Pancreas (tissue), 10 donors: ENCODE data around the gene PDGFA. TPM values are rescaled to one million over a fixed set of nuclear protein-coding genes. Genes with fewer than 3 reads are reported as not detected.

Experiments
- ATAC-seq, 4 donors: fragments of 200-7000 bp; cut with Tn5 transposase; one replicate each; pipeline versions ENCODE4 v1.8.0 to v1.9.1; 2020; ENCODE audit warnings: mild to moderate bottlenecking in 4 of 4, moderate library complexity in 4 of 4
- DNase-seq, 6 donors: peaks; one replicate each; pipeline ENCODE4 v3.0.0-alpha.2; 2020
- FAIRE-seq: peaks from 2 replicates; lab custom pipeline; 2012; peaks lifted over from hg19 to GRCh38; lab: Jason Lieb, UNC
- H3K27ac ChIP-seq, 4 donors: fragments of 200-600 bp; sonication (generic); 1 replicate in 3 of 4; 2 replicates in 1 of 4; pipeline versions ENCODE4 v1.5.0 to v1.8.0; 2020
- H3K27me3 ChIP-seq, 4 donors: fragments of 200-600 bp; one replicate each; pipeline ENCODE4 v1.8.0; 2021
- H3K36me3 ChIP-seq, 3 donors: fragments of 200-600 bp; sonication (generic) in 1 of 3; one replicate each; pipeline versions ENCODE4 v1.5.0 to v1.8.0; 2020 to 2021
- H3K4me1 ChIP-seq, 3 donors: fragments of 200-600 bp; one replicate each; pipeline ENCODE4 v1.8.0; 2021
- H3K4me3 ChIP-seq, 4 donors: fragments of 200-600 bp; sonication (generic) in 2 of 4; one replicate each; pipeline versions ENCODE4 v1.5.0 to v1.8.0; 2020 to 2021
- H3K9me3 ChIP-seq, 4 donors: fragments of 200-600 bp; one replicate each; pipeline ENCODE4 v1.8.0; 2021
- CTCF ChIP-seq, 4 donors: fragments of 200-600 bp; sonication (generic) in 3 of 4; IDR thresholded peaks; one replicate each; pipeline versions ENCODE4 v1.5.0 to v1.8.0; 2021; ENCODE audit warnings: antibody characterized with exemption in 4 of 4
- WGBS, 2 donors: extraction: QIAGEN DNeasy Blood & Tissue Kit; methylation state at CpG; one replicate each; pipeline ENCODE4 v1.1.7; 2013; 5-methylcytosine and 5-hydroxymethylcytosine counted together
- intact Hi-C, 3 donors: fragments of 100-400 bp; cut with DNase I; formaldehyde crosslinking; loops; one replicate each; pipeline versions ENCODE4 v1.11.1 to v1.14.2; 2022
- polyA plus RNA-seq, 2 donors: library from polyadenylated mRNA; stranded (reverse); fragments of 200-250 nt; gene quantifications; one replicate each; pipeline ENCODE4 v1.2.3, GENCODE V29; 2013
- total RNA-seq, 6 donors: library from RNA; stranded (reverse); fragmentation: NEBNext Ultra II Directional in 4 of 6; extraction: Animal tissue kit (Norgen Biotek cat#: 25700) in 4 of 6; gene quantifications; one replicate each; pipeline versions ENCODE4 v1.2.1 to v1.2.4, GENCODE V29; 2021 to 2023
- donor health status: healthy with polysubstance abuse.
- donor health status: DM: no; HTN: no; CAD: no; lungs with moderate emphysema.
- donor health status: DM: no; HTN: no; CAD: no.
- donor health status: control.
- donor health status: control.
- donor health status: Bipolar disorder and iron deficiency.
- donor health status: DM: yes; HTN: yes; CAD: no.
- donor health status: DM: no; HTN: no; CAD: no.
- donor health status: DM: no; HTN: no; CAD: no.
- donor health status: DM: yes; HTN: yes; CAD: no.

The PDGFA gene
- total and polyA plus RNA-seq, 8 donors, result 53.3 to 175 (median 65.6) TPM

GRCh38 chr7:496528-497295, 22.9 kb downstream of the PDGFA start:
- no peaks in the 10 kb centered on the region for H3K9me3 ChIP-seq
- no peak overlapping the region for H3K4me3 ChIP-seq
- peak in 5 of 6 donors; percentile 50 to 75 (median 53) for DNase-seq
- peaks cover 0 to 8% (median 4%) of the 10 kb centered on the region in 3 donors for H3K4me1 ChIP-seq
- intact Hi-C loops, result loop anchor here in 1 of 3 donors (10.0 kb wide), 1 partner anchor 132 kb away; no protein-coding TSS in a partner anchor
- peaks cover 0 to 47% (median 14%) of the 10 kb centered on the region in 3 donors for H3K36me3 ChIP-seq
- no peak for TF ChIP-seq CTCF (IDR thresholded peaks at IDR 0.05)
- peak in 2 of 4 donors; percentile 12 to 40 for ATAC-seq
- WGBS, 2 donors, result 82 to 85% methylated on average over 24 of the region's 24 CpGs
- FAIRE-seq, result no peak
- no peaks in the 10 kb centered on the region for H3K27me3 ChIP-seq
- no peak overlapping the region for H3K27ac ChIP-seq

GRCh38 chr7:495761-496321, 23.8 kb downstream of the PDGFA start:
- Histone ChIP-seq H3K27me3 (no peaks in the 10 kb centered on the region), H3K27ac (peak overlapping the region in 1 of 4 donors; percentile 12), H3K36me3 (peaks cover 0 to 38% (median 12%) of the 10 kb centered on the region in 3 donors), H3K9me3 (no peaks in the 10 kb centered on the region), H3K4me1 (peaks cover 0 to 8% (median 0%) of the 10 kb centered on the region in 3 donors), H3K4me3 (no peak overlapping the region)
- WGBS, 2 donors, result 80 to 83% methylated on average over 18 of the region's 18 CpGs
- DNase-seq (peak in 4 of 6 donors; percentile 11 to 77 (median 56)), FAIRE-seq (no peak), ATAC-seq (peak in 2 of 4 donors; percentile 2 to 4)
- no peak for TF ChIP-seq CTCF (IDR thresholded peaks at IDR 0.05)
- intact Hi-C loops, result loop anchor here in 1 of 3 donors (10.0 kb wide), 1 partner anchor 131 kb away; no protein-coding TSS in a partner anchor

- Histone ChIP-seq H3K4me3 (no peak overlapping the region), H3K9me3 (no peaks in the 10 kb centered on the region), H3K27me3 (no peaks in the 10 kb centered on the region), H3K4me1 (peaks cover 0 to 8% (median 0%) of the 10 kb centered on the region in 3 donors), H3K36me3 (peaks cover 0 to 33% (median 6%) of the 10 kb centered on the region in 3 donors), H3K27ac (no peak overlapping the region)
- 89 to 92% methylated on average over 9 of the region's 9 CpGs for WGBS, 2 donors
- intact Hi-C loops, result loop anchor here in 1 of 3 donors (10.0 kb wide), 1 partner anchor 131 kb away; no protein-coding TSS in a partner anchor
- no peak for ATAC-seq
- FAIRE-seq, result no peak
- DNase-seq, result peak in 3 of 6 donors; percentile 16 to 65 (median 47)
- no peak for TF ChIP-seq CTCF (IDR thresholded peaks at IDR 0.05)
Measured at GRCh38 chr7:495326-495725, 24.3 kb downstream of the PDGFA start.

- no peak for FAIRE-seq
- 77 to 87% methylated on average over 6 of the region's 6 CpGs for WGBS, 2 donors
- Histone ChIP-seq H3K36me3 (peaks cover 0 to 29% (median 2%) of the 10 kb centered on the region in 3 donors), H3K4me3 (no peak overlapping the region), H3K4me1 (peaks cover 0 to 8% (median 0%) of the 10 kb centered on the region in 3 donors), H3K9me3 (no peaks in the 10 kb centered on the region), H3K27ac (no peak overlapping the region), H3K27me3 (no peaks in the 10 kb centered on the region)
- ATAC-seq, result no peak
- no peak for TF ChIP-seq CTCF (IDR thresholded peaks at IDR 0.05)
- intact Hi-C loops, result loop anchor here in 1 of 3 donors (10.0 kb wide), 1 partner anchor 130 kb away; no protein-coding TSS in a partner anchor
- DNase-seq, result peak in 5 of 6 donors; percentile 11 to 75 (median 49)
Measured at GRCh38 chr7:494906-495305, 24.7 kb downstream of the PDGFA start.
